Aorta (tissue), 5 donors: ENCODE data around the gene PDIA2. TPM values are rescaled to one million over a fixed set of nuclear protein-coding genes. Genes with fewer than 3 reads are reported as not detected.

Experiments used
- ATAC-seq: fragments of 200-7000 bp; cut with Tn5 transposase; one replicate; pipeline ENCODE4 v1.9.1; 2022; ENCODE audit warnings: moderate library complexity; ENCODE audit not compliant: low FRiP score
- DNase-seq, 2 donors: peaks; one replicate each; pipeline ENCODE4 v3.0.0-alpha.2; 2020
- H3K27ac ChIP-seq, 2 donors: one replicate each; pipeline ENCODE4 v1.5.1; 2013; ENCODE audit warnings: low read length in 2 of 2, mild to moderate bottlenecking in 2 of 2, moderate library complexity in 2 of 2, control low read depth in 1 of 2, inconsistent platforms in 1 of 2, low read depth in 1 of 2
- H3K27me3 ChIP-seq, 2 donors: one replicate each; pipeline ENCODE4 v1.6.1; 2013; ENCODE audit warnings: control low read depth in 1 of 2, low read length in 1 of 2, mild to moderate bottlenecking in 1 of 2, moderate library complexity in 1 of 2; ENCODE audit not compliant: insufficient read depth in 2 of 2, control insufficient read depth in 1 of 2
- H3K36me3 ChIP-seq, 2 donors: one replicate each; pipeline ENCODE4 v1.6.1; 2013; ENCODE audit warnings: control low read depth in 1 of 2, low read length in 1 of 2, mild to moderate bottlenecking in 1 of 2; ENCODE audit not compliant: insufficient read depth in 2 of 2, control insufficient read depth in 1 of 2
- H3K4me1 ChIP-seq, 2 donors: one replicate each; pipeline ENCODE4 v1.6.1; 2013; ENCODE audit warnings: low read length in 2 of 2, control low read depth in 1 of 2, mild to moderate bottlenecking in 1 of 2, moderate library complexity in 1 of 2; ENCODE audit not compliant: insufficient read depth in 2 of 2, control insufficient read depth in 1 of 2
- H3K4me3 ChIP-seq, 2 donors: one replicate each; pipeline ENCODE4 v1.5.1; 2013; ENCODE audit warnings: low read length in 2 of 2, control low read depth in 1 of 2, mild to moderate bottlenecking in 1 of 2
- H3K9me3 ChIP-seq: one replicate; pipeline ENCODE4 v1.6.1; 2013; ENCODE audit warnings: mild to moderate bottlenecking, low read length; ENCODE audit not compliant: control insufficient read depth
- WGBS, 2 donors: extraction: QIAGEN DNeasy Blood & Tissue Kit; methylation state at CpG; one replicate each; pipeline ENCODE4 v1.1.7; 2013; 5-methylcytosine and 5-hydroxymethylcytosine counted together
- intact Hi-C, 2 donors: fragments of 100-400 bp; cut with DNase I; formaldehyde crosslinking; loops; one replicate each; pipeline versions ENCODE4 v1.14.2 to v1.15.0; 2022
- polyA plus RNA-seq, 2 donors: library from polyadenylated mRNA; stranded (reverse); fragments of 200-250 nt; gene quantifications; one replicate each; pipeline ENCODE4 v1.2.3, GENCODE V29; 2013
- total RNA-seq, 2 donors: library from RNA; stranded (reverse); fragmentation: NEBNext Ultra II Directional; extraction: Animal tissue kit (Norgen Biotek cat#: 25700); gene quantifications; one replicate each; pipeline ENCODE4 v1.2.1, GENCODE V29; 2021
- donor health status: healthy with polysubstance abuse.
- donor health status: Bipolar disorder and iron deficiency.
- donor health status: DM: no; HTN: no; CAD: no.
- donor health status: DM: no; HTN: no; CAD: no.
- donor health status: DM: yes; HTN: yes; CAD: no.

Gene PDIA2
- total and polyA plus RNA-seq, 4 donors = 1.6 to 6.3 (median 5.3) TPM; not detected in 1

DNA sequence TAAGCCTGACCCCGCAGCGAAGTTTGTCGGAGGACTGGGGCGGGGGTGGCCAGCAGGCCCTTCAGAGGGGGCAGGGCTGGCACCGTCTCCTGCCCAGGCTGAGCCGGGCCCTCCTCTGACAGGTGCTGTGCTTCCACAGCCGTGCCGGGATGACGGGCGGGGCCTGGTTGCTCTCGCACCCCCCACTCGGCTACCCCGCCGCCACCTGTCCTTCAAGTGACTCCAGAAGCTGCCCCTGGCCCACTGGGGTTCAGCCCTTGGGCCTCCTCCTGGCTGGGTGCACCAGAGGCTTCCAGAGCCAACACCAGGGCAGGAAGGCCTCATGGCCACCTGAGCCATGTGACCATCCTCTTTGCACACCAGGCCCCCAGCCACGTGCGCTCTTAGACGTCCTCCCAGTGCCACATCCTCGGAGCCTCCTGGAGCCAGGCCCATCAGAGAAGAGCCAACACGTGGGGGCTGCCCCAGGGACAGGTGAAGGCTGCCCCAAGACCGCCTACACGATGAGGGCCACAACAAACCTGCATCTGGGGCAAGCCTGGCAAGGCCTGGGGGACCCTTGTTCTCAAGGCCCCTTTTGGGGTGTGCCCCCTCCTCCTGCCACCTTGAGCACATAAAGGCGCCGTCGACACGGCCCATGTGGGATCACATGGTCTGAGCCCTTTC, 7.2 kb downstream of the PDIA2 start:
- Histone ChIP-seq H3K36me3 (peaks cover 0 to 2% of the 10 kb centered on the region in 2 donors), H3K9me3 (no peaks in the 10 kb centered on the region), H3K4me1 (no peaks in the 10 kb centered on the region), H3K27ac (no peak overlapping the region), H3K27me3 (no peaks in the 10 kb centered on the region), H3K4me3 (no peak overlapping the region)
- intact Hi-C loops = no loop called here
- DNase-seq (no peak), ATAC-seq (no peak)
- 90 to 91% methylated on average over 25 of the region's 25 CpGs for WGBS, 2 donors

DNA sequence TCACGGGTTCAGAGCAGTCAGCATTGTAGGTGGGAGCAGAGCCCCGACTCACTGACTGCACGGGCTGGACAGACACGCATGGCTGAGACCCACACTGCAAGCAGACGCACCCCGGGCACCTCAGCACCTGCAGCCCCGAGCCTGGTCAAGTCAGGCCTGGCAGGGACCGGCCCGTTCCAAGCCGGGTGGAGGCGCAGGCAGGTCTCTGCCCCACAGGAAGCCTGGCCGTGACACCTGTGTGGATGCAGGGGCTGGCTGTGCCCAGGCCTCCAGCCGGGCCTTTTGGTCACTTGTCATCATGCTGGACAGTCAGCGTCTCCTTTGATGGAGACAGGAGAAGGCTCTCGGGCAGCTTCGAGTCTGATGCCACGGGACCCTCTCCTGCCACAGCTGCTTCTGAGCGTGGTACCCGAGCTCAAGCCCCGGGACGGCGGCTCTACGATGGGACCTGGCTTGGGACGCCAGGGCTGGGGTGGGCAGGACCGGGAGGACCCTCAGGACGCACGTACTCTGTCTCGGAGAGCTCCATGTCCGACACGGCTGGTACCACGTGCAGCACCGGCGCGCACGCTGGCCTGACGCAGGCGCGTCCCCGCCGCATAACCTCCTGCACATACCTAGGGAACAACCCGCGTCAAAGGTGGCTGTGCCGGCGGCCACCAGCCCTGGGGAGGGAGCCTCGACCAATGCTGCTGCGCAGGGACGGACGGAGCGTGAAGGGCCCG, 7.9 kb downstream of the PDIA2 start:
- no peak for ATAC-seq
- no peak for DNase-seq
- intact Hi-C loops = no loop called here
- no peaks in the 10 kb centered on the region for H3K9me3 ChIP-seq
- no peak overlapping the region for H3K4me3 ChIP-seq
- H3K27ac ChIP-seq = no peak overlapping the region
- H3K36me3 ChIP-seq = peaks cover 0 to 2% of the 10 kb centered on the region in 2 donors
- H3K4me1 ChIP-seq = no peaks in the 10 kb centered on the region
- H3K27me3 ChIP-seq = no peaks in the 10 kb centered on the region
- WGBS, 2 donors = 94 to 95% methylated on average over 49 to 50 of the region's 50 CpGs

GRCh38 chr16:291539-291938, 8.6 kb downstream of the PDIA2 start:
- Histone ChIP-seq H3K4me1 (no peaks in the 10 kb centered on the region), H3K27me3 (no peaks in the 10 kb centered on the region), H3K4me3 (no peak overlapping the region), H3K36me3 (peaks cover 0 to 2% of the 10 kb centered on the region in 2 donors), H3K27ac (no peak overlapping the region), H3K9me3 (no peaks in the 10 kb centered on the region)
- no peak for DNase-seq
- no peak for ATAC-seq
- intact Hi-C loops = no loop called here
- WGBS, 2 donors = 90 to 94% methylated on average over 17 of the region's 17 CpGs

GRCh38 chr16:293043-293775, 10.2 kb downstream of the PDIA2 start:
- H3K4me3 ChIP-seq = no peak overlapping the region
- intact Hi-C loops = no loop called here
- DNase-seq = no peak
- H3K9me3 ChIP-seq = no peaks in the 10 kb centered on the region
- peaks cover 0 to under 1% of the 10 kb centered on the region in 2 donors for H3K36me3 ChIP-seq
- no peaks in the 10 kb centered on the region for H3K27me3 ChIP-seq
- no peak overlapping the region for H3K27ac ChIP-seq
- ATAC-seq = no peak
- WGBS, 2 donors = 91 to 93% methylated on average over 24 to 32 of the region's 32 CpGs
- no peaks in the 10 kb centered on the region for H3K4me1 ChIP-seq

DNA sequence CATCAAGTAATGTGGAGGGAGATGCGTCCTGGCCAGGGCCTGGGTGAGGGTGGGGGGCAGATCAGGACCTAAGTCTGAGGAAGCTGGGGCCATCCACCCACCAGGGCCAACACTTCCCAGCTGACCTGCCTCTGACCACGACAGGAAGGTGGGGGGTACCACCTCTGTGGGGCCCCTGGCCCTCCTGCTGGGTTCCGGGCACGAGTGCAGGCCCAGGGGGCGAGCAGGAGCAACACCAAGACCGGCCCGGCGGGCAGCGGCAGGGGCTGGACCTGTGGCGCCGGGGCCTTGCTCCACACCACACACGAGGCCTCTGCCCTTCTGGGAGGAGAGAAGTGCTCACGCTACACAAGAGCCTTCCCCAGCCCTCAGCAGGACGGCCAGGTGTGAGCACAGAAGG, 13.3 kb downstream of the PDIA2 start:
- Histone ChIP-seq H3K4me3 (no peak overlapping the region), H3K36me3 (no peaks in the 10 kb centered on the region), H3K27me3 (no peaks in the 10 kb centered on the region), H3K27ac (no peak overlapping the region), H3K9me3 (no peaks in the 10 kb centered on the region), H3K4me1 (no peaks in the 10 kb centered on the region)
- ATAC-seq (no peak), DNase-seq (no peak)
- 95 to 97% methylated on average over 14 of the region's 14 CpGs for WGBS, 2 donors
- intact Hi-C loops = no loop called here

DNA sequence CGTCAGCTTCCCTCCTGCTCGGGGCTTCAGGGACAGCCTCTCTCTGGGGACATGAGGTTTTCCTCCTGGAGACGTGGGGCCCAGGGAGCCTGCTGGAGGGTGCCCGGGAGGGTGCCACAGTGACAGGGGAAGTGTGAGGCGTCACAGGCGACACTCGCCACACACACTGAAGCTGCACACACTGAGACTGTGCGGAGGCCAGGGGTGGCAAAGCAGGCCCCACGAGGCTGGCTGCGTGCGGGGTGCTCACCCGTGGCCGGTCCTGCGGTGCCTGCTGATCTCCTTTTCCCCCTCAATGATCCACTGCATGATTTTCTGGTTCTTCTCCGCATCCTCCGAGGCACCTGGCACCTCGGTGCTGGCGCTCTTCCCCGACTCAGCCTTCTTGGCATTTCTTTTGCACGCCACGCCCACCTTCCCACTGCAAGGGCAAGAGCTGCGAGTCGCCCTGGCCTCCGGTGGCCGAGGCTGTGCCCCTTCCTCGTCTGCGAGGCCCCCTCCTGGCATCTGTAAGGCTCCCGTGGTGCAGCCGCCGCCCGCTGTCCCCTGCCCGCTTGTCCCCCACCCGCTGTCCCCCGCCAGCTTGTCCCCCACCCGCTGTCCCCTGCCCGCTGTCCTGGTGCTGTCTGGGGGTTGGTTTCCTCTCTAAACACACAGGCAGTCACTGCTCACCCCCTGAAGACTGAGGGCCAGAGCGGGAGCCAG, 14.0 kb downstream of the PDIA2 start:
- DNase-seq = no peak
- H3K4me1 ChIP-seq = no peaks in the 10 kb centered on the region
- ATAC-seq = no peak
- H3K27ac ChIP-seq = no peak overlapping the region
- H3K27me3 ChIP-seq = no peaks in the 10 kb centered on the region
- WGBS, 2 donors = 90 to 92% methylated on average over 36 to 37 of the region's 37 CpGs
- intact Hi-C loops = no loop called here
- no peak overlapping the region for H3K4me3 ChIP-seq
- H3K9me3 ChIP-seq = no peaks in the 10 kb centered on the region
- H3K36me3 ChIP-seq = no peaks in the 10 kb centered on the region

DNA sequence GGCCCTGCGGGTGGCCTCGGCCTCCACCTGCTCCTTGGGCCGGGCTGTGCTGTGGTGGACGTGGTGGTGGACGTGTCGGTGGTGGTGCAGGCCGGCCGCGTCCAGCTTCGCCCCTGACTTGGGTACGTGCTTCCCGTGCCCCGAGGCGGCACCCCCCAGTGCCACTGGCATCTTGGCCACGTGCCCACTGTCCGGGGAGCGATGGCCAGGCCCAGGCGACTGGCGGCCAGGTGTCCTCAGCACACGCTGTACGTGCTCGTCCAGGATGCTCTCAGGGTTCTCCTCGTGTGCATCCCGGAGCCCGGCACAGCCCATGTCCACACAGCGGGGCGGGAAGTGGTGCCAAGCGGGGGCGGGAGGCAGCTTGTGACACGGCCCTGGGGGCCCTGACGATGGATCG, 14.9 kb downstream of the PDIA2 start:
- intact Hi-C loops = no loop called here
- Histone ChIP-seq H3K9me3 (no peaks in the 10 kb centered on the region), H3K27ac (no peak overlapping the region), H3K4me3 (no peak overlapping the region), H3K27me3 (no peaks in the 10 kb centered on the region), H3K4me1 (no peaks in the 10 kb centered on the region), H3K36me3 (no peaks in the 10 kb centered on the region)
- ATAC-seq (no peak), DNase-seq (no peak)
- WGBS, 2 donors = 92 to 93% methylated on average over 31 to 32 of the region's 32 CpGs

DNA sequence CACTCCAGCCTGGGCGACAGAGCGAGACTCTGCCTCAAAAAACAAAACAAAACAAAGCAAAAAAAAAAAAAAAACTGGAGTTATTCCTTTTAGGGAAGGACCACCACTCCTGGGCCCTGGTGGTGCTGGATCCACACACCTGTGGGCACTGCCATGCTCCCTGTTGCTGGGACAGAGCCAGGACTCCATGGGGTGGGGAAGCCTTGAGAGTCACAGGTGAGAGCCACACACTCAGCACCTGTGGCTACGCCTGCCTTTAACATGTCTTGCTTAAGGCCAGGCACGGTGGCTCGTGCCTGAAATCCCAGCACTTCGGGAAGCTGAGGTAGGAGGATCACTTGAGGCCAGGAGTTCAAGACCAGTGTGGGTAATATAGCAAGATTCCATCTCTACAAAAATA, 18.3 kb downstream of the PDIA2 start:
- no peak overlapping the region for H3K27ac ChIP-seq
- no peak for DNase-seq
- H3K36me3 ChIP-seq = peaks cover 0 to 2% of the 10 kb centered on the region in 2 donors
- H3K27me3 ChIP-seq = no peaks in the 10 kb centered on the region
- no peak for ATAC-seq
- intact Hi-C loops = no loop called here
- 94 to 95% methylated on average over 4 to 6 of the region's 6 CpGs for WGBS, 2 donors
- no peaks in the 10 kb centered on the region for H3K9me3 ChIP-seq
- no peaks in the 10 kb centered on the region for H3K4me1 ChIP-seq
- H3K4me3 ChIP-seq = no peak overlapping the region
